ENCODE measurements around the gene NHSL1.

Gene NHSL1

GRCh38 chr6:138493413-138493812 is 5.9 kb downstream of the NHSL1 start:
- Histone ChIP-seq H3K4me1 (ENCODE audit: insufficient read depth, low read length) (peaks cover 32% of the 10 kb centered on the region), H3K9ac (ENCODE audit: low read depth, low read length) (no peak overlapping the region; the same call in 1 of the 2 replicates), H3K36me3 (ENCODE audit: insufficient read depth, low read length) (peaks cover 4% of the 10 kb centered on the region; the same call in 1 of the 2 replicates), H3K9me3 (ENCODE audit: control insufficient read depth, insufficient read depth, low read length) (no peaks in the 10 kb centered on the region; the same call in 1 of the 2 replicates)

- H3K9ac ChIP-seq (ENCODE audit: low read depth, low read length) = no peak overlapping the region
- no peaks in the 10 kb centered on the region; the same call in 1 of the 2 replicates for H3K9me3 ChIP-seq (ENCODE audit: control insufficient read depth, insufficient read depth, low read length)
- H3K4me1 ChIP-seq (ENCODE audit: insufficient read depth, low read length) = peaks cover 32% of the 10 kb centered on the region
- H3K36me3 ChIP-seq (ENCODE audit: insufficient read depth, low read length) = peaks cover 4% of the 10 kb centered on the region; the same call in 1 of the 2 replicates
Observed at GRCh38 chr6:138492871-138493270, 6.4 kb downstream of the NHSL1 start.

GRCh38 chr6:138492113-138492512 is 7.2 kb downstream of the NHSL1 start:
- Histone ChIP-seq H3K36me3 (ENCODE audit: insufficient read depth, low read length) (peaks cover 4% of the 10 kb centered on the region; the same call in 1 of the 2 replicates), H3K9me3 (ENCODE audit: control insufficient read depth, insufficient read depth, low read length) (no peaks in the 10 kb centered on the region; the same call in 1 of the 2 replicates), H3K4me1 (ENCODE audit: insufficient read depth, low read length) (peaks cover 30% of the 10 kb centered on the region), H3K9ac (ENCODE audit: low read depth, low read length) (no peak overlapping the region)

GRCh38 chr6:138491017-138491416 is 8.3 kb downstream of the NHSL1 start:
- Histone ChIP-seq H3K36me3 (ENCODE audit: insufficient read depth, low read length) (peaks cover 4% of the 10 kb centered on the region; the same call in 1 of the 2 replicates), H3K9ac (ENCODE audit: low read depth, low read length) (no peak overlapping the region), H3K9me3 (ENCODE audit: control insufficient read depth, insufficient read depth, low read length) (no peaks in the 10 kb centered on the region; the same call in 1 of the 2 replicates), H3K4me1 (ENCODE audit: insufficient read depth, low read length) (peaks cover 39% of the 10 kb centered on the region)

GRCh38 chr6:138489846-138490245 is 9.4 kb downstream of the NHSL1 start:
- H3K9me3 ChIP-seq (ENCODE audit: control insufficient read depth, insufficient read depth, low read length) = no peaks in the 10 kb centered on the region; the same call in 1 of the 2 replicates
- peaks cover 46% of the 10 kb centered on the region for H3K4me1 ChIP-seq (ENCODE audit: insufficient read depth, low read length)
- no peaks in the 10 kb centered on the region; the same call in 1 of the 2 replicates for H3K36me3 ChIP-seq (ENCODE audit: insufficient read depth, low read length)

GRCh38 chr6:138487102-138487604 is 12.1 kb downstream of the NHSL1 start:
- Histone ChIP-seq H3K9me3 (ENCODE audit: control insufficient read depth, insufficient read depth, low read length) (no peaks in the 10 kb centered on the region; the same call in 1 of the 2 replicates), H3K36me3 (ENCODE audit: insufficient read depth, low read length) (no peaks in the 10 kb centered on the region; the same call in 1 of the 2 replicates), H3K9ac (ENCODE audit: low read depth, low read length) (no peak overlapping the region), H3K4me1 (ENCODE audit: insufficient read depth, low read length) (peaks cover 35% of the 10 kb centered on the region)

More at GRCh38 chr6:138489846-138490245, 9.4 kb downstream of the NHSL1 start:
- H3K9ac ChIP-seq (ENCODE audit: low read depth, low read length) = no peak overlapping the region

- Histone ChIP-seq H3K4me1 (ENCODE audit: insufficient read depth, low read length) (peaks cover 30% of the 10 kb centered on the region), H3K9me3 (ENCODE audit: control insufficient read depth, insufficient read depth, low read length) (no peaks in the 10 kb centered on the region; the same call in 1 of the 2 replicates), H3K9ac (ENCODE audit: low read depth, low read length) (no peak overlapping the region), H3K36me3 (ENCODE audit: insufficient read depth, low read length) (no peaks in the 10 kb centered on the region; the same call in 1 of the 2 replicates)
Observed at GRCh38 chr6:138486249-138487101, 12.8 kb downstream of the NHSL1 start.

- H3K9me3 ChIP-seq (ENCODE audit: control insufficient read depth, insufficient read depth, low read length) = no peaks in the 10 kb centered on the region; the same call in 1 of the 2 replicates
- H3K36me3 ChIP-seq (ENCODE audit: insufficient read depth, low read length) = no peaks in the 10 kb centered on the region; the same call in 1 of the 2 replicates
- peak overlapping the region; percentile 14; the same call in 1 of the 2 replicates for H3K9ac ChIP-seq (ENCODE audit: low read depth, low read length)
- H3K4me1 ChIP-seq (ENCODE audit: insufficient read depth, low read length) = peaks cover 30% of the 10 kb centered on the region
Observed at GRCh38 chr6:138485586-138486248, 13.6 kb downstream of the NHSL1 start.

GRCh38 chr6:138485005-138485545 is 14.2 kb downstream of the NHSL1 start:
- H3K9me3 ChIP-seq (ENCODE audit: control insufficient read depth, insufficient read depth, low read length) = no peaks in the 10 kb centered on the region; the same call in 1 of the 2 replicates
- H3K9ac ChIP-seq (ENCODE audit: low read depth, low read length) = peak overlapping the region; percentile 39
- no peaks in the 10 kb centered on the region; the same call in 1 of the 2 replicates for H3K36me3 ChIP-seq (ENCODE audit: insufficient read depth, low read length)
- H3K4me1 ChIP-seq (ENCODE audit: insufficient read depth, low read length) = peaks cover 30% of the 10 kb centered on the region

- Histone ChIP-seq H3K36me3 (ENCODE audit: insufficient read depth, low read length) (no peaks in the 10 kb centered on the region; the same call in 1 of the 2 replicates), H3K9me3 (ENCODE audit: control insufficient read depth, insufficient read depth, low read length) (no peaks in the 10 kb centered on the region; the same call in 1 of the 2 replicates), H3K4me1 (ENCODE audit: insufficient read depth, low read length) (peaks cover 30% of the 10 kb centered on the region), H3K9ac (ENCODE audit: low read depth, low read length) (no peak overlapping the region)
Observed at GRCh38 chr6:138484018-138484731, 15.1 kb downstream of the NHSL1 start.

- peaks cover 30% of the 10 kb centered on the region for H3K4me1 ChIP-seq (ENCODE audit: insufficient read depth, low read length)
- H3K9me3 ChIP-seq (ENCODE audit: control insufficient read depth, insufficient read depth, low read length) = no peaks in the 10 kb centered on the region
- no peak overlapping the region for H3K9ac ChIP-seq (ENCODE audit: low read depth, low read length)
- no peaks in the 10 kb centered on the region for H3K36me3 ChIP-seq (ENCODE audit: insufficient read depth, low read length)
Observed at GRCh38 chr6:138482816-138483215, 16.5 kb downstream of the NHSL1 start.

GRCh38 chr6:138480279-138480949 is 18.9 kb downstream of the NHSL1 start:
- H3K4me1 ChIP-seq (ENCODE audit: insufficient read depth, low read length) = peaks cover 10% of the 10 kb centered on the region; the same call in 1 of the 2 replicates
- no peaks in the 10 kb centered on the region for H3K36me3 ChIP-seq (ENCODE audit: insufficient read depth, low read length)
- no peak overlapping the region for H3K9ac ChIP-seq (ENCODE audit: low read depth, low read length)
- no peaks in the 10 kb centered on the region for H3K9me3 ChIP-seq (ENCODE audit: control insufficient read depth, insufficient read depth, low read length)

- no peaks in the 10 kb centered on the region; the same call in 1 of the 2 replicates for H3K4me1 ChIP-seq (ENCODE audit: insufficient read depth, low read length)
Observed at GRCh38 chr6:138477913-138478539, 21.3 kb downstream of the NHSL1 start.

More at GRCh38 chr6:138477913-138478539, 21.3 kb downstream of the NHSL1 start:
- H3K9ac ChIP-seq (ENCODE audit: low read depth, low read length) = no peak overlapping the region
- H3K9me3 ChIP-seq (ENCODE audit: control insufficient read depth, insufficient read depth, low read length) = no peaks in the 10 kb centered on the region
- H3K36me3 ChIP-seq (ENCODE audit: insufficient read depth, low read length) = no peaks in the 10 kb centered on the region

Measured in ES-I3 (cell line).